NOMO-1 treated with dmso at 0.1 percent for 144 hours (cell line): Measurements from ENCODE around the gene CDC27.
"Not testable (repeated sequence)": the region's sequence is repeated elsewhere in the genome, so short reads cannot be mapped to it uniquely, and the experiment has no call there.

Source experiments
- DNase-seq: peaks from one replicate; lab custom pipeline; 2025; ENCODE audit not compliant: unreplicated experiment; lab: John Stamatoyannopoulos, UW

CDC27 gene

GRCh38 chr17:47197821-47198220 is 8.7 kb upstream of the CDC27 start:
- DNase-seq: no peak

GRCh38 chr17:47193931-47194511 is 4.9 kb upstream of the CDC27 start:
- DNase-seq: no peak

- DNase-seq: peak; percentile 2
Observed at GRCh38 chr17:47192554-47192953, 3.5 kb upstream of the CDC27 start.

- no peak for DNase-seq
Observed at GRCh38 chr17:47190770-47191169, 1.7 kb upstream of the CDC27 start.

GRCh38 chr17:47190243-47190642 is 1.1 kb upstream of the CDC27 start:
- DNase-seq: no peak

GRCh38 chr17:47189732-47190237 is 690 bp upstream of the CDC27 start:
- DNase-seq: no peak

GRCh38 chr17:47188271-47188875 is 722 bp downstream of the CDC27 start:
- DNase-seq: peak; percentile 12

GRCh38 chr17:47184681-47185080 is 4.4 kb downstream of the CDC27 start:
- DNase-seq: no peak

- DNase-seq: not testable (repeated sequence)
Observed at GRCh38 chr17:47180988-47181387, 8.1 kb downstream of the CDC27 start.

- no peak for DNase-seq
Observed at GRCh38 chr17:47180337-47180736, 8.8 kb downstream of the CDC27 start.

GRCh38 chr17:47179141-47179540 is 10.0 kb downstream of the CDC27 start:
- no peak for DNase-seq

- DNase-seq: no peak
Observed at GRCh38 chr17:47177261-47177660, 11.8 kb downstream of the CDC27 start.

GRCh38 chr17:47176389-47176826 is 12.7 kb downstream of the CDC27 start:
- DNase-seq: no peak

- DNase-seq: not testable (repeated sequence)
Observed at GRCh38 chr17:47174823-47175222, 14.3 kb downstream of the CDC27 start.

- DNase-seq: no peak
Observed at GRCh38 chr17:47172696-47173565, 16.2 kb downstream of the CDC27 start.

- DNase-seq: no peak
Observed at GRCh38 chr17:47170710-47171109, 18.4 kb downstream of the CDC27 start.

GRCh38 chr17:47168896-47169295 is 20.2 kb downstream of the CDC27 start:
- not testable (repeated sequence) for DNase-seq

- DNase-seq: not testable (repeated sequence)
Observed at GRCh38 chr17:47166854-47167253, 22.2 kb downstream of the CDC27 start.

GRCh38 chr17:47165137-47165536 is 24.0 kb downstream of the CDC27 start:
- DNase-seq: no peak

GRCh38 chr17:47164263-47164662 is 24.8 kb downstream of the CDC27 start:
- no peak for DNase-seq

- DNase-seq: no peak
Observed at GRCh38 chr17:47162013-47162622, 27.0 kb downstream of the CDC27 start.
